ENCODE results near the gene GRB14.

GRB14 gene

DNA sequence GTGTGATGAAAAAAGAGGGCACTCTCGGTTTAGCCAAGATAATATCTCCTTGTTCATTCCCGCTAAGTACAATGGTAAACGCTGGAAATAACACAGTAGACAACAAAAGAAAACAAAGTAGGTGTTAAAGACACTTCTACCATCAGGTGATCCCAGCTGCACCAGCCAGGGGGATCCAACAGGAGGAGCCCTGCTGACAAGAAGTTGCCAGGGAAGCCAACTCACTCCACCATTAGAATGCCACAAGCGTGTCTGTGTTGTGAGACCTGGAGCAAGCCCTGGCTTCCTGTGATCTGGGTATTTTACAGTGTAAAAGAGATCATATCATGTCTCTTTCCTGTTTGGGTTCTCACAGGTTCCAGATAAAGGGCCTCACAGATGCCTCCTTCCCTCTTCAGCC lies 117.0 kb downstream of the GRB14 start:
- TF ChIP-seq, protein P1, sequence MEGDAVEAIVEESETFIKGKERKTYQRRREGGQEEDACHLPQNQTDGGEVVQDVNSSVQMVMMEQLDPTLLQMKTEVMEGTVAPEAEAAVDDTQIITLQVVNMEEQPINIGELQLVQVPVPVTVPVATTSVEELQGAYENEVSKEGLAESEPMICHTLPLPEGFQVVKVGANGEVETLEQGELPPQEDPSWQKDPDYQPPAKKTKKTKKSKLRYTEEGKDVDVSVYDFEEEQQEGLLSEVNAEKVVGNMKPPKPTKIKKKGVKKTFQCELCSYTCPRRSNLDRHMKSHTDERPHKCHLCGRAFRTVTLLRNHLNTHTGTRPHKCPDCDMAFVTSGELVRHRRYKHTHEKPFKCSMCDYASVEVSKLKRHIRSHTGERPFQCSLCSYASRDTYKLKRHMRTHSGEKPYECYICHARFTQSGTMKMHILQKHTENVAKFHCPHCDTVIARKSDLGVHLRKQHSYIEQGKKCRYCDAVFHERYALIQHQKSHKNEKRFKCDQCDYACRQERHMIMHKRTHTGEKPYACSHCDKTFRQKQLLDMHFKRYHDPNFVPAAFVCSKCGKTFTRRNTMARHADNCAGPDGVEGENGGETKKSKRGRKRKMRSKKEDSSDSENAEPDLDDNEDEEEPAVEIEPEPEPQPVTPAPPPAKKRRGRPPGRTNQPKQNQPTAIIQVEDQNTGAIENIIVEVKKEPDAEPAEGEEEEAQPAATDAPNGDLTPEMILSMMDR (IDR thresholded peaks at IDR 0.05; ENCODE audit: insufficient read depth, low read length, poor library complexity, severe bottlenecking), result no peak
- DNase-seq (ENCODE audit: extremely low read depth, insufficient read length), result no peak
- Histone ChIP-seq H3K4me3 (replicated peaks; ENCODE audit: low read depth, low read length) (no peak overlapping the region), H3K27me3 (replicated peaks; ENCODE audit: control insufficient read depth, insufficient read depth, low read length) (no peaks in the 10 kb centered on the region), H3K36me3 (ENCODE audit: control insufficient read depth, insufficient read depth, low read length) (no peaks in the 10 kb centered on the region)

DNA sequence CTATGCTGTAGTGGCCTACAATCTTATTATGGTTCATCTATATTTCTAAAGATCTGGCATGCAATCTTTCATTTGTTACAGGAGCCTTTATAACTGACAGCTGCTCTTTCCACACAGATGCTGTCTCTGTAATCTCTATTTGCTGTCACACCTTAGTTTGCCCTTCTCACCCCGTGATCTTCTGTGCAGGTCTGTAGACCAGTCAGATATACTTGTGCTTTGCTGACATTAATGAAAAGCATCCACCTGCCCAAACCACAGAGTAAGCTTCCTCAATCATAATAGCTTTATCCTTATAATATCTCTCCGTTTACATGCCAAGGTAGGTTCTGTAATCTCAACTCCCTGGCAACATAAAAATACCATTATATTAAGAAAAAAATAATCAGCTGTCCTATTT lies 122.4 kb downstream of the GRB14 start:
- H3K27me3 ChIP-seq (replicated peaks; ENCODE audit: control insufficient read depth, insufficient read depth, low read length), result no peaks in the 10 kb centered on the region
- no peak overlapping the region for H3K4me3 ChIP-seq (replicated peaks; ENCODE audit: low read depth, low read length)
- H3K36me3 ChIP-seq (ENCODE audit: control insufficient read depth, insufficient read depth, low read length), result no peaks in the 10 kb centered on the region
- no peak for DNase-seq (ENCODE audit: extremely low read depth, insufficient read length)
- TF ChIP-seq, protein P1 (IDR thresholded peaks at IDR 0.05; ENCODE audit: insufficient read depth, low read length, poor library complexity, severe bottlenecking), result no peak

DNA sequence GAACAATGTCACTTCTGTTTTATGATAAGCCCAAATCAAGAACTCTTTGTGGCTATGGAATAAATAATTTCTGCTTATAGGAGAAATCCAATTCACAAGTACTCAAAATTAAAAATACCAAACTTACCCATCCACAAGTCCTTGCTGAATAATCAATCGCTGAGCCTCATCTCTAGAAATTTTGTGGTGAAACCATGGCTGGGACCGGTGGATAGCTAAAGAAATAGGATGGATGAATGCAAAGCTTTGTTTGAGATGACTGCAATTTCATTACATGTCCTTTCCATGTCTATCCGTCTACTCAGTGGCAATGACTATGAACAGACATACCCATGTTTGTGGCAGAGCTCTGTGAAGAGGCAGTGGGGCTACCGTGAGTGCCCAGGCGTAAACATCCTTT lies 124.4 kb downstream of the GRB14 start:
- no peak overlapping the region for H3K4me3 ChIP-seq (replicated peaks; ENCODE audit: low read depth, low read length)
- TF ChIP-seq, protein P1 (IDR thresholded peaks at IDR 0.05; ENCODE audit: insufficient read depth, low read length, poor library complexity, severe bottlenecking), result no peak
- DNase-seq (ENCODE audit: extremely low read depth, insufficient read length), result no peak
- no peaks in the 10 kb centered on the region for H3K27me3 ChIP-seq (replicated peaks; ENCODE audit: control insufficient read depth, insufficient read depth, low read length)
- H3K36me3 ChIP-seq (ENCODE audit: control insufficient read depth, insufficient read depth, low read length), result no peaks in the 10 kb centered on the region

DNA sequence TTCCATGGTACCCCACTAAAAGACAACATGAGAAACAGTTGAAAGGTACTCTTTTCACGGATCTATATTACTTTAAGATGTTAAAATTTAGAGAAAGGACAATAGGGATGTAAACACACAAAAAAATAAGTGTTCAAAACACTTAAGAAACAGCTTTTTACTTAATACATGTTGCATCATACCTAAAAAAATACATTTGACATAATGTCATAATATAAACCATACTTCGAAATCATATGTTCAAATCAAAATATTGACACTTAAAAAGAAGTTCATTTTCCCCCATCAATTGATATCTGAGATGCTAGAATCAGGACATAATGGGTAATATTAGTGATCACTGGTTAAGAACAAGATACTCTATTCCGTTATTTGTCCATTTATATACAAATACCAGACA lies 124.9 kb downstream of the GRB14 start:
- DNase-seq (ENCODE audit: extremely low read depth, insufficient read length), result no peak
- Histone ChIP-seq H3K27me3 (replicated peaks; ENCODE audit: control insufficient read depth, insufficient read depth, low read length) (no peaks in the 10 kb centered on the region), H3K36me3 (ENCODE audit: control insufficient read depth, insufficient read depth, low read length) (no peaks in the 10 kb centered on the region), H3K4me3 (replicated peaks; ENCODE audit: low read depth, low read length) (no peak overlapping the region)
- TF ChIP-seq, protein P1 (IDR thresholded peaks at IDR 0.05; ENCODE audit: insufficient read depth, low read length, poor library complexity, severe bottlenecking), result no peak

DNA sequence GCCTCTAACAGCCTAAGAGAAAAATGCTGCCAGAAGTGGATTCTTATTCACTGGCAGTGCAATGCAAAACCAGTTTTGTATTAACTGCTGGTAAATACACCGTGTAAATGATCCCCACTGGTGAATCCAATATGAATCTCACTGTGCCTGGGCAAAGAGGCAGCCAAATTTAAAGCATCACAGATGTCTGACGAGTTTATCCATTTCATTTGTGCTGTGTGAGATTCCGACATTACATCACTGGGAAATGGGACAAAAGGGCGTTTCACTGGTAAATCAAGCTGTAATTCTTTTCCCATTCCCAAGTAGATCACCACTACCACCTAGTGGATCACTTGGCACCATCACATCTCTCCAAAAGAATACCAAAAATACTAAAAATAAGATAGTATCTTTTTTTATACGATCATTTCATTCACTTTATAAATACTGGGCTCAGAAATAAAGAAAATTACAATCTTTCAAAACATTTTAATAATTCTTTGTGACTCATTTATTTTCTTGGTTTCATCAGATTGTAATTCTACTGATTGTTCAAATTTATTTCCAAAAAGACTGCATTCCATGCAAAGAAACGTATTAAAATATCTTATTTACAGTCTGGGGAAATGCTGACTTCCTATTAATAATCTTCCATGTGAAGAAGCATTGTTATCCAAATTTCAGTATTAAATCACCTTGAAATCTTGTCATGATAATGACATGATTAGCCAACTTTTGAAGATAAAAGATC lies 125.6 kb downstream of the GRB14 start:
- no peak for DNase-seq (ENCODE audit: extremely low read depth, insufficient read length)
- TF ChIP-seq, protein P1 (IDR thresholded peaks at IDR 0.05; ENCODE audit: insufficient read depth, low read length, poor library complexity, severe bottlenecking), result no peak

DNA sequence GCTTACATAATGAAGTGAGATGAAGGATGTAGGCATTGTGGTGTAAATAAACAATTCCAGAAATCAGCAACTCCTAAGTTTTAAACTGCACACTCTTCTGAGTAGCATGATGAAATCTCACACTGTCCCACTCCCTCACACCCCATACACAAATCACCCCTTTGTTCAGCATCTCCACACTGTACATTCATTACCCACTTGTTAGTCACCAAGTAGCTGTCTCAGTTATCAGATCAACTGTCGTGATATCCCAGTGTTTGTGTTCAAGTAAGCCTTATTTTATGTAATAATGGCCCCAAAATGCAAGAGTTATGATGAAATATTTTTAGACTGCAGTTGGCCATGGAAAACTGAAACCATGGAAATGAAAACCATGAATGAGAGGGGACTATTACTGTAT lies 135.7 kb downstream of the GRB14 start:
- Histone ChIP-seq H3K27me3 (replicated peaks; ENCODE audit: control insufficient read depth, insufficient read depth, low read length) (no peaks in the 10 kb centered on the region), H3K36me3 (ENCODE audit: control insufficient read depth, insufficient read depth, low read length) (no peaks in the 10 kb centered on the region), H3K4me3 (replicated peaks; ENCODE audit: low read depth, low read length) (no peak overlapping the region)
- TF ChIP-seq, protein P1 (IDR thresholded peaks at IDR 0.05; ENCODE audit: insufficient read depth, low read length, poor library complexity, severe bottlenecking), result no peak
- no peak for DNase-seq (ENCODE audit: extremely low read depth, insufficient read length)

More for the DNA sequence above, 125.6 kb downstream of the GRB14 start:
- Histone ChIP-seq H3K36me3 (ENCODE audit: control insufficient read depth, insufficient read depth, low read length) (no peaks in the 10 kb centered on the region), H3K27me3 (replicated peaks; ENCODE audit: control insufficient read depth, insufficient read depth, low read length) (no peaks in the 10 kb centered on the region), H3K4me3 (replicated peaks; ENCODE audit: low read depth, low read length) (no peak overlapping the region)

All from GM06990 (cell line).